HG02870 (cell line): ENCODE results near the gene KLHL11.
"Not testable (repeated sequence)": the region's sequence is repeated elsewhere in the genome, so short reads cannot be mapped to it uniquely, and the experiment has no call there.

Source experiments
- ATAC-seq: cut with Tn5 transposase; IDR thresholded peaks from one replicate; pipeline ENCODE4 v1.9.1; 2021; ENCODE audit warnings: mild to moderate bottlenecking, moderate library complexity; ENCODE audit not compliant: unreplicated experiment

KLHL11 gene

GRCh38 chr17:41891135-41892020 is 26.2 kb upstream of the KLHL11 start:
- ATAC-seq: no peak

- no peak for ATAC-seq
These were observed 23.2 kb upstream of the KLHL11 start for GRCh38 chr17:41888332-41888965.

GRCh38 chr17:41885733-41886132 is 20.5 kb upstream of the KLHL11 start:
- no peak for ATAC-seq

GRCh38 chr17:41882756-41883155 is 17.5 kb upstream of the KLHL11 start:
- ATAC-seq: no peak

GRCh38 chr17:41880130-41880529 is 14.9 kb upstream of the KLHL11 start:
- ATAC-seq: no peak

- ATAC-seq: not testable (repeated sequence)
These were observed 9.1 kb upstream of the KLHL11 start for GRCh38 chr17:41874293-41874670.

GRCh38 chr17:41873559-41874292 is 8.5 kb upstream of the KLHL11 start:
- ATAC-seq: no peak

- no peak for ATAC-seq
These were observed 6.6 kb upstream of the KLHL11 start for GRCh38 chr17:41871789-41872188.

GRCh38 chr17:41870627-41871026 is 5.4 kb upstream of the KLHL11 start:
- no peak for ATAC-seq

- no peak for ATAC-seq
These were observed 4.9 kb upstream of the KLHL11 start for GRCh38 chr17:41870097-41870496.

- ATAC-seq: no peak
These were observed 4.2 kb upstream of the KLHL11 start for GRCh38 chr17:41869426-41869825.

- ATAC-seq: no peak
These were observed 3.3 kb upstream of the KLHL11 start for GRCh38 chr17:41868568-41868967.

- no peak for ATAC-seq
These were observed 322 bp upstream of the KLHL11 start for GRCh38 chr17:41865596-41865893.

GRCh38 chr17:41864498-41864835 is 756 bp downstream of the KLHL11 start:
- no peak for ATAC-seq

GRCh38 chr17:41863074-41863848 is 2.0 kb downstream of the KLHL11 start:
- ATAC-seq: no peak

GRCh38 chr17:41860254-41860931 is 4.8 kb downstream of the KLHL11 start:
- ATAC-seq: no peak

- not testable (repeated sequence) for ATAC-seq
These were observed 13.8 kb downstream of the KLHL11 start for GRCh38 chr17:41851382-41851781.

- ATAC-seq: no peak
These were observed 15.8 kb downstream of the KLHL11 start for GRCh38 chr17:41849251-41849990.

- ATAC-seq: no peak
These were observed 16.4 kb downstream of the KLHL11 start for GRCh38 chr17:41848788-41849187.

GRCh38 chr17:41844971-41845370 is 20.3 kb downstream of the KLHL11 start:
- no peak for ATAC-seq
